HG03139 (cell line): ENCODE measurements around the gene KCTD5.

Experiments used
- ATAC-seq: cut with Tn5 transposase; IDR thresholded peaks from one replicate; pipeline ENCODE4 v1.9.1; 2021; ENCODE audit not compliant: unreplicated experiment

The KCTD5 gene

GRCh38 chr16:2748757-2749455 is 66.6 kb downstream of the KCTD5 start:
- no peak for ATAC-seq

GRCh38 chr16:2749476-2749875 is 67.2 kb downstream of the KCTD5 start:
- ATAC-seq, result no peak

GRCh38 chr16:2749936-2750335 is 67.6 kb downstream of the KCTD5 start:
- no peak for ATAC-seq

GRCh38 chr16:2751577-2752034 is 69.3 kb downstream of the KCTD5 start:
- ATAC-seq, result peak; percentile 26

- ATAC-seq, result peak; percentile 73
Measured at GRCh38 chr16:2752035-2752849, 69.9 kb downstream of the KCTD5 start, which contains the start of gene SRRM2. SRRM2 (plus strand) TSS chr16:2752638; CDS start chr16:2756365, 3,727 bp downstream.

GRCh38 chr16:2752850-2753732 is 70.8 kb downstream of the KCTD5 start:
- peak; percentile 26 for ATAC-seq

- no peak for ATAC-seq
Measured at GRCh38 chr16:2753733-2754020, 71.4 kb downstream of the KCTD5 start.

- no peak for ATAC-seq
Measured at GRCh38 chr16:2755158-2755557, 72.8 kb downstream of the KCTD5 start.

GRCh38 chr16:2756288-2757015 is 74.1 kb downstream of the KCTD5 start:
- no peak for ATAC-seq

GRCh38 chr16:2757344-2757743 is 75.0 kb downstream of the KCTD5 start:
- ATAC-seq, result no peak
